ENCODE measurements around the gene S100A5.

S100A5 gene

GRCh38 chr1:153546796-153547559 lies 6.2 kb upstream of the S100A5 start:
- DNase-seq = peak; percentile 30

GRCh38 chr1:153546371-153546770 lies 5.6 kb upstream of the S100A5 start:
- DNase-seq = no peak

GRCh38 chr1:153545067-153546055 lies 4.6 kb upstream of the S100A5 start, which contains the start of gene S100A4:
Gene S100A4 (minus strand): TSS chr1:153545806. CDS start chr1:153544794, 1,012 bp downstream.
- DNase-seq = peak; percentile 88

GRCh38 chr1:153544453-153545066 lies 3.8 kb upstream of the S100A5 start:
- no peak for DNase-seq

GRCh38 chr1:153543736-153544135 lies 3.0 kb upstream of the S100A5 start:
- no peak for DNase-seq

- DNase-seq = no peak
These were observed 2.4 kb upstream of the S100A5 start for GRCh38 chr1:153542956-153543711.

GRCh38 chr1:153541641-153542590 lies 1.2 kb upstream of the S100A5 start:
- DNase-seq = no peak

- DNase-seq = no peak
These were observed 1.2 kb downstream of the S100A5 start for GRCh38 chr1:153539395-153540093.

GRCh38 chr1:153538315-153538821 lies 2.4 kb downstream of the S100A5 start:
- peak; percentile 61 for DNase-seq

- DNase-seq = no peak
These were observed 3.4 kb downstream of the S100A5 start for GRCh38 chr1:153537376-153537730.

- DNase-seq = no peak
These were observed 3.9 kb downstream of the S100A5 start for GRCh38 chr1:153536671-153537375.

- peak; percentile 55 for DNase-seq
These were observed 4.6 kb downstream of the S100A5 start for GRCh38 chr1:153536012-153536670.

GRCh38 chr1:153535242-153536011 lies 5.3 kb downstream of the S100A5 start, which contains the start of gene S100A6:
Gene S100A6 (minus strand): TSS chr1:153535991. CDS start chr1:153535339, 652 bp downstream.
- DNase-seq = no peak

GRCh38 chr1:153534925-153535241 lies 5.9 kb downstream of the S100A5 start:
- no peak for DNase-seq

- no peak for DNase-seq
These were observed 6.4 kb downstream of the S100A5 start for GRCh38 chr1:153534226-153534924.

GRCh38 chr1:153533689-153534201 lies 7.0 kb downstream of the S100A5 start:
- no peak for DNase-seq

Data from NCI-H1436 (cell line).